ENCODE measurements around the gene PDE1A. TPM values are rescaled to one million over a fixed set of nuclear protein-coding genes. Genes with fewer than 3 reads are reported as not detected.

The PDE1A gene
- total and polyA plus RNA-seq, 7 experiments from 2014 or later, result not detected

DNA sequence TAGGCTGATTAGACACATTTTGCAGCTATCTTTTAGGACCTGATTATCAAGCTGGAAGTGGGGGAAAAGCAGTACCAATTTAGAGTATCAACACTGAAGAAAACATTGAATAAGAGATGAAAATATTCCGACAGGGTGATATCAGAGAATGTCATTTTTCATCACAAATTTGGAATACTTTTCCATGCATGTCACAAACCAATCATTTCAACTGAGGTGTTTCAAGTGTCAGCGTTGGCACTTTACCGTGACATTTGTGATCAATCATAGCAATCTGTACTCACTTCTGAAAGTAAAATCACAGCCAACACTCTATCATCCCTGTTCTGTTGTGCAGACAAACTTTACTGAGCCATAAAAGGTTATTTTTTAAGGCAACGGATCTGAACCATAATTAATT, 75.4 kb downstream of the PDE1A start:
- Histone ChIP-seq H3K27ac (ENCODE audit: low read depth, low read length) (no peak overlapping the region), H3K27me3 (ENCODE audit: control insufficient read depth in 2 of 2, insufficient read depth in 2 of 2, low read length in 2 of 2) (no peaks in the 10 kb centered on the region), H3K36me3 (ENCODE audit: control insufficient read depth in 2 of 3, insufficient read depth in 3 of 3, low read length in 3 of 3) (no peaks in the 10 kb centered on the region), H3K4me3 (ENCODE audit: low read length) (no peak overlapping the region), H3K9me3 (ENCODE audit: control insufficient read depth in 2 of 3, low read length in 3 of 3) (no peaks in the 10 kb centered on the region), H3K4me1 (ENCODE audit: control insufficient read depth in 2 of 2, insufficient read depth in 2 of 2, low read length in 2 of 2) (no peaks in the 10 kb centered on the region)
- ChIA-PET CTCF (no interaction called here), POLR2A (no interaction called here)
- Mint-ChIP-seq H3K36me3 (no peaks in the 10 kb centered on the region), H3K4me1 (no peaks in the 10 kb centered on the region), H3K9me3 (no peaks in the 10 kb centered on the region), H3K27me3 (no peaks in the 10 kb centered on the region), H3K27ac (no peak overlapping the region), H3K4me3 (no peak overlapping the region)
- ATAC-seq, result no peak
- intact Hi-C loops (cut with micrococcal nuclease), result no loop called here
- no peak for DNase-seq

DNA sequence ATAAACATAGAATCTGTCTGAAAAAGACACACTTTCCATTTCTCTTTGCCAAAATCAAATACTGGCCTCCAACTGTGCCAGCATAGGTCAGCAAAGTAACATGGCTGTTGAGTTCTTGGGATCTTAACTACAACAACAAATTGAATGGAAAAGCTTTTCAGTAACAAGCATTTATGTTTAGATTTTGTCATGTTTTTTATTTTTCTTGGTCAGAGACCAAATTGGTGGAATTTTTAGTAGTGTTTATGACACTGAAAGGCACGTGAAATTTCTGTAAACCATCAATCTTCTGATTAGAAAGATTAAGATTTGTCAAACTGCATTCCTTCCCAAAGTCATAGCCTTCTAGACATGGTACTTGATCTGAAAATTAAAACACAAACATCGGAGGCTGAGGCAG, 77.6 kb downstream of the PDE1A start:
- Mint-ChIP-seq H3K36me3 (no peaks in the 10 kb centered on the region), H3K4me3 (no peak overlapping the region), H3K9me3 (peaks cover 0 to 5% (median 0%) of the 10 kb centered on the region in 11 donors), H3K27ac (no peak overlapping the region), H3K27me3 (peaks cover 0 to 7% (median 0%) of the 10 kb centered on the region in 5 donors), H3K4me1 (no peaks in the 10 kb centered on the region)
- H3K36me3 ChIP-seq (ENCODE audit: control insufficient read depth in 2 of 3, insufficient read depth in 3 of 3, low read length in 3 of 3), result no peaks in the 10 kb centered on the region
- no peak overlapping the region for H3K27ac ChIP-seq (ENCODE audit: low read depth, low read length)
- no peak overlapping the region for H3K4me3 ChIP-seq (ENCODE audit: low read length)
- H3K4me1 ChIP-seq (ENCODE audit: control insufficient read depth in 2 of 2, insufficient read depth in 2 of 2, low read length in 2 of 2), result no peaks in the 10 kb centered on the region
- H3K9me3 ChIP-seq (ENCODE audit: control insufficient read depth in 2 of 3, low read length in 3 of 3), result no peaks in the 10 kb centered on the region
- no peak for ATAC-seq
- CTCF ChIA-PET, result no interaction called here
- intact Hi-C loops (cut with micrococcal nuclease), result no loop called here
- H3K27me3 ChIP-seq (ENCODE audit: control insufficient read depth in 2 of 2, insufficient read depth in 2 of 2, low read length in 2 of 2), result no peaks in the 10 kb centered on the region
- no peak for DNase-seq
- POLR2A ChIA-PET, result no interaction called here

DNA sequence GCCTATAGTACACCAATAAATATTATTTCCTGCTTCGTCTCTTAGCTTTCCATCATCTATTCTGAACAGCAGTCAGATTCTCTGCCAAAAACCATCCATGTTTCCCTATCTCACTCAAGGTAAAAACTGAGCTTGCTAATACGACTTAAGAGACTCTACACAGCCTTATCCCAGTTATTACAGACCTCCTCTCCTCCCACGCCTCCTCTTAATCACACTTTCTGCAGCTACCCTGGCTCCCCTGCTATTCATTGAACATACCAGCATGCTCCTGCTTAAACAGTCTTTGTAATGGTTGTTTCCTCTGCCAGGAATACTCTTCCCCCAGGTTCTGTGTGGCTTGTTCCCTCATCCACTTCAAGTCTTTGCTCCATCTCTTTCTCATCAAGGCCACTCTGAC, 81.5 kb downstream of the PDE1A start:
- peaks cover 0 to 5% (median 0%) of the 10 kb centered on the region in 11 donors for H3K9me3 Mint-ChIP-seq
- no peak overlapping the region for H3K27ac Mint-ChIP-seq
- ATAC-seq (no peak), DNase-seq (no peak)
- no peaks in the 10 kb centered on the region for H3K36me3 ChIP-seq (ENCODE audit: control insufficient read depth in 2 of 3, insufficient read depth in 3 of 3, low read length in 3 of 3)
- intact Hi-C loops (cut with micrococcal nuclease), result no loop called here
- H3K27me3 Mint-ChIP-seq, result peaks cover 0 to 7% (median 0%) of the 10 kb centered on the region in 5 donors
- ChIA-PET CTCF (no interaction called here), POLR2A (no interaction called here)
- H3K4me3 Mint-ChIP-seq, result no peak overlapping the region
- H3K4me3 ChIP-seq (ENCODE audit: low read length), result no peak overlapping the region
- H3K4me1 Mint-ChIP-seq, result no peaks in the 10 kb centered on the region
- no peaks in the 10 kb centered on the region for H3K27me3 ChIP-seq (ENCODE audit: control insufficient read depth in 2 of 2, insufficient read depth in 2 of 2, low read length in 2 of 2)
- no peaks in the 10 kb centered on the region for H3K9me3 ChIP-seq (ENCODE audit: control insufficient read depth in 2 of 3, low read length in 3 of 3)
- H3K27ac ChIP-seq (ENCODE audit: low read depth, low read length), result no peak overlapping the region
- H3K4me1 ChIP-seq (ENCODE audit: control insufficient read depth in 2 of 2, insufficient read depth in 2 of 2, low read length in 2 of 2), result no peaks in the 10 kb centered on the region
- H3K36me3 Mint-ChIP-seq, result no peaks in the 10 kb centered on the region

DNA sequence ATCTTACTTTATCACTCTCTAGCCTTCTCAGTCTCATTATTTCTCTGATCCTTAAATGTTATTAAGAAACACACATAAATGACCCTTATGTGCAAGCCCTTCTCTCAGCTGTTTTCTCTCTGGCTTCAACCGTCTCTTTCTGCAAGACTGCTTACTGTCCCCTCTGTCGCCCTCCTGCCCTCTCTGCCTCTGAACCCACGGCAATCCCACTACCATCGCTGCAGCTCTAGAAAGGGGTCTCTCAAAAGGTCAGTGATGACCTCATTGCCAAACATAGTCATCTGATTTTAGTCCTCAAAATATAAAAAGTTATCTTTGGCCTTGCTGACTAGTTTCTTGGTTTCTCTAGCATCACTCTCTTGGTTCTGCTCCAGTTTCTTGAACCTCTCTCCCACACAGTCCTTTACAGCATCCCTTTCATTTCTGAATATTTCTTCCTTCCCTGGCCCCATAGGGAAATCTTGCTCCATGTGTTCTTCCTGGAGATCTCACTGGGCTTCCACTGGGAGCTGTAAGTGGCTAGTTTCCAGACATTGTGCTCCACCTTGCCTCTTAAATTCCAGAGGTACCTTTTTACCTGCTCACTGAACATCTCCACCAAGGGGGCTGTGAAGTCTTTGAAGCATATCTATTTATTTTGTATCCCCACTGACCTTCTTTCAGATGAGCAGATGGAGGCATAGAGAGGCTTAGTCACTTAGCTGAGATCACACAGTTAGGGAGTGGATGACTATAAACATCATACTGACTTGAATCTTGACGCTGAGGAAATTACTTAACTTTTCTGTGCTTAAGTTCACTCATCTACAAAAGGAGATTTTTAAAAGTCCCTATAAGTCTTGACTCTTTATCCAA, 96.2 kb downstream of the PDE1A start:
- no peak overlapping the region for H3K4me3 ChIP-seq (ENCODE audit: low read length)
- peaks cover 0 to 7% (median 0%) of the 10 kb centered on the region in 5 donors for H3K36me3 Mint-ChIP-seq
- H3K4me1 Mint-ChIP-seq, result no peaks in the 10 kb centered on the region
- DNase-seq (no peak), ATAC-seq (no peak)
- no peaks in the 10 kb centered on the region for H3K9me3 ChIP-seq (ENCODE audit: control insufficient read depth in 2 of 3, low read length in 3 of 3)
- no peak overlapping the region for H3K27ac ChIP-seq (ENCODE audit: low read depth, low read length)
- ChIA-PET CTCF (no interaction called here), POLR2A (no interaction called here)
- H3K36me3 ChIP-seq (ENCODE audit: control insufficient read depth in 2 of 3, insufficient read depth in 3 of 3, low read length in 3 of 3), result no peaks in the 10 kb centered on the region
- intact Hi-C loops (cut with micrococcal nuclease), result no loop called here
- H3K27me3 Mint-ChIP-seq, result peaks cover 0 to 8% (median 0%) of the 10 kb centered on the region in 5 donors
- H3K4me3 Mint-ChIP-seq, result no peak overlapping the region
- no peak overlapping the region for H3K27ac Mint-ChIP-seq
- peaks cover 3 to 39% (median 9%) of the 10 kb centered on the region in 11 donors for H3K9me3 Mint-ChIP-seq
- no peaks in the 10 kb centered on the region for H3K27me3 ChIP-seq (ENCODE audit: control insufficient read depth in 2 of 2, insufficient read depth in 2 of 2, low read length in 2 of 2)
- no peaks in the 10 kb centered on the region for H3K4me1 ChIP-seq (ENCODE audit: control insufficient read depth in 2 of 2, insufficient read depth in 2 of 2, low read length in 2 of 2)

DNA sequence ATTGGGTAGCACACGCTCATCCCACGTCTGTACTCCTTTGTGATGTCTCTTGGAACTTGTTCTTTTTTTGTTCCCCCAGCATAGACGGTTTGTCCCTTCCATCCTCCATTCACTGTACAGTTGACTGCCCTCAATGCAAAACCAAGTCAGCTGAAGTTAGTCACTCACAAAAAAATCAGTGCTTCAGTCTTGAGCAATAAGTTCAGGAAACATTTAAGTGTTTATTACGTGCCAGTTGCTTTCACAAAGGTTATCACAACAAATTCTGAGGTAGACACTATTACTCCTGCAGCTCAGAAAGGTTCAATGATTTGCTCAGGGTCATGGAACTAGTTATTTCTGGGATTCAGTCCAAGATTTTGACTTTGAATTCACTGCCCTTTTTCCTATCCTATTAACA, 102.2 kb downstream of the PDE1A start:
- no peak overlapping the region for H3K27ac ChIP-seq (ENCODE audit: low read depth, low read length)
- ChIA-PET CTCF (no interaction called here), POLR2A (no interaction called here)
- no peak overlapping the region for H3K27ac Mint-ChIP-seq
- no peaks in the 10 kb centered on the region for H3K27me3 Mint-ChIP-seq
- H3K27me3 ChIP-seq (ENCODE audit: control insufficient read depth in 2 of 2, insufficient read depth in 2 of 2, low read length in 2 of 2), result peaks cover 0 to 3% of the 10 kb centered on the region in 2 donors
- H3K4me3 Mint-ChIP-seq, result no peak overlapping the region
- H3K9me3 ChIP-seq (ENCODE audit: control insufficient read depth in 2 of 3, low read length in 3 of 3), result no peaks in the 10 kb centered on the region
- H3K4me1 ChIP-seq (ENCODE audit: control insufficient read depth in 2 of 2, insufficient read depth in 2 of 2, low read length in 2 of 2), result no peaks in the 10 kb centered on the region
- no peak for DNase-seq
- peaks cover 0 to 8% (median 0%) of the 10 kb centered on the region in 11 donors for H3K9me3 Mint-ChIP-seq
- H3K4me3 ChIP-seq (ENCODE audit: low read length), result no peak overlapping the region
- H3K36me3 Mint-ChIP-seq, result no peaks in the 10 kb centered on the region
- no peaks in the 10 kb centered on the region for H3K36me3 ChIP-seq (ENCODE audit: control insufficient read depth in 2 of 3, insufficient read depth in 3 of 3, low read length in 3 of 3)
- intact Hi-C loops (cut with micrococcal nuclease), result no loop called here
- no peaks in the 10 kb centered on the region for H3K4me1 Mint-ChIP-seq
- ATAC-seq, result no peak

DNA sequence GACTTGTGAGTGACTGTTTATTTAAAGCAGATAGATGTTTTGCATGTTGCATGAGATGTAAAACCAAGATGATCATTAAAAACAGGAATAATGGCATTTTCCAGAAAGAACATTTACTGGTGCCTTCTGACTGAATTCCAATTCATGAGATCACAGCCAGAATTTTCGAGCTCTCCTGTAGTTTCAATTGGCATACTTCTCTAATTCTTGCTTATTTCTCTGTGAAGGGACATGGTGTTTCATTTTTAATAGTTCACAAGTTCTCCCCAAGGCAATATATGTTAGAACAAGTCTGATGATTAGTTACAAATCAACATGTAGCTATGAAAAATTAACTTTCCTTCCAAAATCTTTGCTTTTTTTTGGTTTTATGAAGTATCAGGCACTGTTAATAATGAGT, 105.7 kb downstream of the PDE1A start:
- Mint-ChIP-seq H3K9me3 (peaks cover 0 to 8% (median 2%) of the 10 kb centered on the region in 11 donors), H3K4me3 (no peak overlapping the region), H3K4me1 (peaks cover 0 to 1% (median 0%) of the 10 kb centered on the region in 7 donors), H3K36me3 (no peaks in the 10 kb centered on the region), H3K27ac (no peak overlapping the region), H3K27me3 (no peaks in the 10 kb centered on the region)
- ChIA-PET CTCF (no interaction called here), POLR2A (no interaction called here)
- Histone ChIP-seq H3K27me3 (ENCODE audit: control insufficient read depth in 2 of 2, insufficient read depth in 2 of 2, low read length in 2 of 2) (peaks cover 0 to 3% of the 10 kb centered on the region in 2 donors), H3K36me3 (ENCODE audit: control insufficient read depth in 2 of 3, insufficient read depth in 3 of 3, low read length in 3 of 3) (no peaks in the 10 kb centered on the region), H3K4me1 (ENCODE audit: control insufficient read depth in 2 of 2, insufficient read depth in 2 of 2, low read length in 2 of 2) (no peaks in the 10 kb centered on the region), H3K27ac (ENCODE audit: low read depth, low read length) (no peak overlapping the region), H3K4me3 (ENCODE audit: low read length) (no peak overlapping the region), H3K9me3 (ENCODE audit: control insufficient read depth in 2 of 3, low read length in 3 of 3) (no peaks in the 10 kb centered on the region)
- DNase-seq (no peak), ATAC-seq (no peak)
- intact Hi-C loops (cut with micrococcal nuclease), result no loop called here

Data from naive thymus-derived CD4-positive, alpha-beta T cell (primary cell).